ENCODE measurements around the gene GASK1A. TPM values are rescaled to one million over a fixed set of nuclear protein-coding genes. Genes with fewer than 3 reads are reported as not detected.

Gene GASK1A
- total and polyA plus RNA-seq, 2 experiments from 2014 or later: 2.6 to 11.1 TPM

DNA sequence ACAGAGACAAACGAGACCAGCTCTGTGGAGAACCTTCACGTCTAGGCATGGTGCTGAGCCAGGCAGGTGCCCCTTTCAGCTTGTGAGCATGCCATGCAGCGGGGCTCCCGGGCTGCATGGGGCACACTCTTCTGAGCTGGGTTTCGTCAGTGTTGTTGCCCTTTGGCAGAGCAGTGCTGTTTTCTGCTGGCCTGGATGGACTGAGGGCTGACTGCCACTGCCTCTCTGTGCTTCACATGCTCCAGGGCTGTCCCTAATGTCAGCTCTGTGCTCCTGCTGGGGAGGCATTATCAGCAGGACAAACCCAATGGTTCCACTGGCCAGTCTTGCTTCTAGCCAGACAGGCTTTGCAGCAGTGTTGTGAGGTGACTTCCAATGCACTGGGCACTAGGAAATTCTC, 9.5 kb downstream of the GASK1A start:
- Mint-ChIP-seq H3K9me3 (no peaks in the 10 kb centered on the region; the same call in 2 of the 3 replicates), H3K27ac (no peak overlapping the region), H3K36me3 (ENCODE audit: low read depth) (peaks cover 4% of the 10 kb centered on the region; the same call in 1 of the 3 replicates), H3K27me3 (ENCODE audit: insufficient read depth, low read depth, poor library complexity) (peaks cover 10% of the 10 kb centered on the region), H3K4me3 (no peak overlapping the region), H3K4me1 (peaks cover 60% of the 10 kb centered on the region)
- Histone ChIP-seq H4K20me1 (replicated peaks; ENCODE audit: insufficient read depth) (0 out of 2 replicates have a peak, but pooled peaks cover 1% of the 10 kb centered on the region), H3K9me2 (ENCODE audit: insufficient read depth) (no peaks in the 10 kb centered on the region; the same call in 1 of the 2 replicates), H3K36me3 (ENCODE audit: insufficient read depth) (no peaks in the 10 kb centered on the region), H2AFZ (no peak overlapping the region), H3K27ac (ENCODE audit: low read depth) (no peak overlapping the region), H3K4me3 (no peak overlapping the region), H3K4me2 (no peak overlapping the region), H3K79me2 (replicated peaks; ENCODE audit: insufficient read depth) (peaks cover 11% of the 10 kb centered on the region; the same call in 1 of the 2 replicates), H3F3A (replicated peaks; ENCODE audit: low read depth) (no peaks in the 10 kb centered on the region), H3K27me3 (ENCODE audit: insufficient read depth) (no peaks in the 10 kb centered on the region), H3K4me1 (ENCODE audit: insufficient read depth) (peaks cover 37% of the 10 kb centered on the region)
- ATAC-seq (no peak), DNase-seq (ENCODE audit: low spot score) (no peak)
- TF ChIP-seq, protein P1, sequence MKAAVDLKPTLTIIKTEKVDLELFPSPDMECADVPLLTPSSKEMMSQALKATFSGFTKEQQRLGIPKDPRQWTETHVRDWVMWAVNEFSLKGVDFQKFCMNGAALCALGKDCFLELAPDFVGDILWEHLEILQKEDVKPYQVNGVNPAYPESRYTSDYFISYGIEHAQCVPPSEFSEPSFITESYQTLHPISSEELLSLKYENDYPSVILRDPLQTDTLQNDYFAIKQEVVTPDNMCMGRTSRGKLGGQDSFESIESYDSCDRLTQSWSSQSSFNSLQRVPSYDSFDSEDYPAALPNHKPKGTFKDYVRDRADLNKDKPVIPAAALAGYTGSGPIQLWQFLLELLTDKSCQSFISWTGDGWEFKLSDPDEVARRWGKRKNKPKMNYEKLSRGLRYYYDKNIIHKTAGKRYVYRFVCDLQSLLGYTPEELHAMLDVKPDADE (IDR thresholded peaks at IDR 0.05): no peak
- TF ChIP-seq, protein P2, sequence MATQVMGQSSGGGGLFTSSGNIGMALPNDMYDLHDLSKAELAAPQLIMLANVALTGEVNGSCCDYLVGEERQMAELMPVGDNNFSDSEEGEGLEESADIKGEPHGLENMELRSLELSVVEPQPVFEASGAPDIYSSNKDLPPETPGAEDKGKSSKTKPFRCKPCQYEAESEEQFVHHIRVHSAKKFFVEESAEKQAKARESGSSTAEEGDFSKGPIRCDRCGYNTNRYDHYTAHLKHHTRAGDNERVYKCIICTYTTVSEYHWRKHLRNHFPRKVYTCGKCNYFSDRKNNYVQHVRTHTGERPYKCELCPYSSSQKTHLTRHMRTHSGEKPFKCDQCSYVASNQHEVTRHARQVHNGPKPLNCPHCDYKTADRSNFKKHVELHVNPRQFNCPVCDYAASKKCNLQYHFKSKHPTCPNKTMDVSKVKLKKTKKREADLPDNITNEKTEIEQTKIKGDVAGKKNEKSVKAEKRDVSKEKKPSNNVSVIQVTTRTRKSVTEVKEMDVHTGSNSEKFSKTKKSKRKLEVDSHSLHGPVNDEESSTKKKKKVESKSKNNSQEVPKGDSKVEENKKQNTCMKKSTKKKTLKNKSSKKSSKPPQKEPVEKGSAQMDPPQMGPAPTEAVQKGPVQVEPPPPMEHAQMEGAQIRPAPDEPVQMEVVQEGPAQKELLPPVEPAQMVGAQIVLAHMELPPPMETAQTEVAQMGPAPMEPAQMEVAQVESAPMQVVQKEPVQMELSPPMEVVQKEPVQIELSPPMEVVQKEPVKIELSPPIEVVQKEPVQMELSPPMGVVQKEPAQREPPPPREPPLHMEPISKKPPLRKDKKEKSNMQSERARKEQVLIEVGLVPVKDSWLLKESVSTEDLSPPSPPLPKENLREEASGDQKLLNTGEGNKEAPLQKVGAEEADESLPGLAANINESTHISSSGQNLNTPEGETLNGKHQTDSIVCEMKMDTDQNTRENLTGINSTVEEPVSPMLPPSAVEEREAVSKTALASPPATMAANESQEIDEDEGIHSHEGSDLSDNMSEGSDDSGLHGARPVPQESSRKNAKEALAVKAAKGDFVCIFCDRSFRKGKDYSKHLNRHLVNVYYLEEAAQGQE (IDR thresholded peaks at IDR 0.05; ENCODE audit: unreplicated experiment): no peak
- TF ChIP-seq NANOG (IDR thresholded peaks at IDR 0.05; ENCODE audit: borderline replicate concordance): no peak
- no peak for TF ChIP-seq ZNF114 (CRISPR knock-in tag; IDR thresholded peaks at IDR 0.05)
- TF ChIP-seq CREB1 (CRISPR knock-in tag; IDR thresholded peaks at IDR 0.05; ENCODE audit: low read depth): no peak
- no peak for TF ChIP-seq ZNF462 (CRISPR knock-in tag; IDR thresholded peaks at IDR 0.05)

All from GM23338 (cell line).